NCI-H2196 (cell line): ENCODE measurements around the gene SSTR5.
A peak's percentile ranks its signal among the peaks of the same experiment; 100 is the strongest.
"Not testable (repeated sequence)": the region's sequence is repeated elsewhere in the genome, so short reads cannot be mapped to it uniquely, and the experiment has no call there.

Experiments used
- DNase-seq: peaks from one replicate; lab custom pipeline; 2025; ENCODE audit not compliant: unreplicated experiment; lab: John Stamatoyannopoulos, UW

The SSTR5 gene

DNA sequence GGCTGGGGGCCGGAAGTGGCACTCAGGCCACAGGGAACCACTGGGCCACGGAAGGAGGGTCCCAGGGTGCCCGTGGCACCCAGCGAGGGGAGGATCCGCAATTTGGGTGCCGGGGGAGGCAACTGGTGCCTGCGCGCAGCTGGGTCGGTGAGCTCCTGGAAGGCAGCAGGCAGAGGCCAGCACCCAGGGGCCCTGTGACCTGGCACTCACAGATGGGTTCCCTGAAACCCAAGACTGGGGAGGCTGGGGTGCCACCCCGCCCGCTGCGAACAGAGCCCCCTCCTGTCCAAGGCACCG lies 663 bp downstream of the SSTR5 start:
- no peak for DNase-seq

DNA sequence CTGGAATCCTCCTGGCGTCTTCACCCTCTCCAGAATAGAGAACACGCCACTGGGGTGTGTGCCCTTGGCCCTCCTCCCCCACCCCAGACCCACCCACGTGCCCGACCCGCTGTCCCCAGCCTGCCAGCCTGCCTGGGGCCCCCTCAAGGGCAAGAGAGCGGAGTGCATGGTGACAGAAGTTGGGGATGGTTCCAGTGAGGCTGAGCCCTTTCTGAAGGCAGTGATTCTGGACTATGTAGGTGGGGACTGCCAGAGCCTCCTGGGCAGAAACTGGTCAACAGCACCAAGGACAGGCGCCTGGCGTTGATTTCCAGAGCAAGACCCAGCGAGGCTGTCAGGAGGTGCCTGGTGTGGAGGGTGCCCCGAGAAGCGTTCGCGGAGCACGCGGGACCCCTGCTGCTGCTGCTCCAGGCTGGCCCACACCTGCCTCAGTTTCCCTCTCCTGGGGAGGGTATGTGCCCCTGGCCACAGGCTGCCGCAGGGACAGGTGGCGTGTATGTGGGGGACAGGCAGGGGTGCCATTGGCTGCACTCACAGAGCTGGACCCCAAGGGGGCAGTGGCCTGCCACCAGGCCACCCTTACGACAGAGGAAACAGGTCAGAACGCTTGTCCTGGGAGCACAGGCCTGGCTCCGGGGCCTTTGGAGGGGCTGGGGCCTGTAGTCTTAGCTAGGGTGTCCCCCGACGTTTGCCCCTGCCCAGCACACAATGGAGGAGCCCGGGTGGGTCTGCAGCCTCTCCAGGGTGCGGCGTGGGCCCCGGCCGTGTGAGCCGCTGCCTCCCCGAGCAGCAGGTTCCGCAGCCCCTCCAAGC lies 1.2 kb downstream of the SSTR5 start:
- DNase-seq = no peak

- DNase-seq = no peak
Measured at GRCh38 chr16:1074379-1074649, 1.8 kb downstream of the SSTR5 start.

DNA sequence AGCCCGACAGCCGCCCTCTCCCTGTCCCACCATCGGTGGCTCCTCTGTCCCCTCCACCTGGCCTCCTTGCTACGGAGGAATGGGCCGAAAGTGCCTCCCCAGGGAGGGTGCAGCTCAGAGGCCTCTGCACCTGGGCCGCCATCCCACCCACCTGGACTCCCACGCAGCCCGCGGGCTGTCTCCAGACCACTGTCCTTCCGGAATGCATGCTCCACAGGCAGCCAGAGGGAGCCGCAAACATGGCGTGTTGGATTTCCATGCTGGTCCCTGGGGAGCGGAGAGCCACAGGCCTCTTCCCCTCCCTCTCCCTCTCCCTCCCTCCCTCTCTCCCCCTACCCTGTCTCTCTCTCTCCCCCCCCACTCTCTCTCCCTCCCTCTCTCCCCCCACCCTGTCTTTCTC lies 3.0 kb downstream of the SSTR5 start:
- no peak for DNase-seq

- DNase-seq = no peak
Measured at GRCh38 chr16:1076801-1077576, 4.4 kb downstream of the SSTR5 start.

- DNase-seq = no peak
Measured at GRCh38 chr16:1077877-1078578, 5.5 kb downstream of the SSTR5 start.

GRCh38 chr16:1078579-1079021 lies 6.1 kb downstream of the SSTR5 start:
- DNase-seq = peak; percentile 92

DNA sequence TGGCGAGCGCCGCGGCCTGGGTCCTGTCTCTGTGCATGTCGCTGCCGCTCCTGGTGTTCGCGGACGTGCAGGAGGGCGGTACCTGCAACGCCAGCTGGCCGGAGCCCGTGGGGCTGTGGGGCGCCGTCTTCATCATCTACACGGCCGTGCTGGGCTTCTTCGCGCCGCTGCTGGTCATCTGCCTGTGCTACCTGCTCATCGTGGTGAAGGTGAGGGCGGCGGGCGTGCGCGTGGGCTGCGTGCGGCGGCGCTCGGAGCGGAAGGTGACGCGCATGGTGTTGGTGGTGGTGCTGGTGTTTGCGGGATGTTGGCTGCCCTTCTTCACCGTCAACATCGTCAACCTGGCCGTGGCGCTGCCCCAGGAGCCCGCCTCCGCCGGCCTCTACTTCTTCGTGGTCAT lies 6.8 kb downstream of the SSTR5 start:
- no peak for DNase-seq

- no peak for DNase-seq
Measured at GRCh38 chr16:1079786-1080525, 7.4 kb downstream of the SSTR5 start.

DNA sequence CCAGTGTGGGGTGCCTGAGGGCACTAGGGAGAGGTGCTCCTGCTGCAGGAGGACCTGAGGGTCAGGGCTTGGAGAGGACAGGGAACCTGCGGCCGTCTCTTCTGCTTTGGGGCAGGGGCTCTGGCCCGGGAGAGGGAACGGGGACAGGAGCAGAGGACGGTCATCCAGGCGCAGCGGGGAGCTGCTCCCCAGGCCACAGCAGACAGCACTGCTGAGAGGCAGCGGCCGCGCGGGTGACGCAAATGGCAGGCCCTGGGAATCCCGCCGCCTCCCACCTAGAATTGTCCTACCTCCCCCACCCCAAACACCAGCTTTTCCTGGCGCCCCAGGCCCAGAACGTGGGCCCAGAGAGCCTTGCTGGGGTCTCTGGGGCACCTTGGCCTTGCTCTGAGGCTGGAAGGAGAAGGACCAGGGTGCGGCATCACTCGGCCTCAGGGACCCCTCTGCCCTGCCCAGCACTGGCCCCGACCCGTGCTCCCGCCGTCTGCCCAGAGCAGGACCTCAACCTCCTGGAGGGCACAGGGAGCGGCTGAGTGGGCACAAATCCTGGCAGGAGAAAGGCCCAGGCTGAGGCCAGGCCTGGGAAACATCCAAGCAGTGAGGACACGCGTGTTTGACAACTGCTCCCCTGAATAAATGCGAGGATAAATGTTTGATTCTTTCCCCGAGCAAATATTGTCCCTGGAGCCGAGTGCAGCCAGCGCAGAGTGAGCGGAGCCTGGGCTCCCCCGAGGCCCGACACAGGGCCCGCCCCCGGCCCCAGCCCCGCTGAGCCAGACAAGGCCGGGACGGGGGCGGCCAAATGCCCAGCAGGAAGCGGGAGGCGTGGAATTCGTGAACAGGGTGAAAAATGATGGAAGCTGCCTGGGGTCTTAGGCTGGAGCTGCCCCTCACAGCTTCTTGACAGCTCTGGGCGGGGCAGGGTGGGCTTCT lies 8.5 kb downstream of the SSTR5 start:
- no peak for DNase-seq

DNA sequence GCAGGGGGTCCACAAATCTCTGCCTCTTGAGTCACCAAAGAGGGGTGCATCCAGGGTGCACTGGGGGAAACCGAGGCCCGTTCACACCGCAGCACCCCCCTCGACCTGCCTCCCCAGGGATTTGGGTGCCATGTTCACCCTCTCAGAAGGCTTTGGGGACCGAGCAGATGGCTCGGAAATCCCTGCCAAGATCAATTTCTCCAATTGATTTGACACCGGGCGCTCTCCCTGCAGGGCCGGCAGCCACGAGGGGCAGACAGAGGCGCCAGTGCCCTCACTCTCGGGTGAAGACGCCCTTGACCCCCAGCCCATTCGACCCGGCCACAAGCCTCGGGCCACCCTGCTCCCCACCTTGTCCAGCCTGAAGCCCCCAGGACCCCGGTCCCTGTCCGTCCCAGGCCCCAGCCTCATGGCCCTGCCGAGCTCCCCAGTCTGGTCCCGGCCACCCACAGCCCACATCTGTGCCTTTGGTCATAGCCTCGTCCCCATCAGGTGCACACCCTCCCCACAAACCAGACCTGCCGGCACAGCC lies 9.3 kb downstream of the SSTR5 start:
- DNase-seq = no peak

DNA sequence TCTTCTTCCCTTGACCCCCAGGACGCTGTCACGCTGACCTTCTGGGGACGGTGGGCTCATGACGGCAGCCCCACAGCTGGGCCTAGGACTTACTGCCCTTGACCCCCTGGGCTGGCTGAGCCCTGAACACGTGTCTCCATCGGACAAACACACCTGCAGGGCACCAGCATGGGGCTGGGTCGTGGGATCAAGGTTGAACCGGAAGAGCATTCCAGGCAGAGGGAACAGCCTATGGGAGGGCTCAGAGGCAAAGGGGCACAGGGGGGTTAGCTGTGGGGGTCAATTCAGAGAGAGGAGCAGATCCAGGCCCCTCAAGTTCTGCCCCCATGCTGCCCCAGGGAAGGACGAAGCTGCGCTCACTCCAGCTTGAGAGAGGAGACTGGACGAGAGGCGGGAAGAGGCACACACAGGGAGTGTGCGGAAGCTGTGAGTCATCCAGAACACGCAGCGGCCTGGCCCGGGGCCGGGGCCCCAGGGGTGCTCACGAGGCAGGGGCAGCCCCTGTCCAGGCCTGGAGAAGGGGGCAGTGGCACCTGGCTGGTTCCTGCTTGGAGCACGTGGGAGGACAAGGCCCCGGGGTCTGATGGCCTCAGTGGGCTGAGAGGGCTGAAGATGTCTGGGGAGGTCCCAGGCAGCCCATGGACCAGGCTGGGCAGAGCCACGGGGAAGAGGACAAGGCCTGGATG lies 9.9 kb downstream of the SSTR5 start:
- DNase-seq = peak; percentile 71

GRCh38 chr16:1082952-1083675 lies 10.6 kb downstream of the SSTR5 start:
- peak; percentile 80 for DNase-seq

GRCh38 chr16:1084971-1085370 lies 12.4 kb downstream of the SSTR5 start:
- no peak for DNase-seq

GRCh38 chr16:1086443-1086842 lies 13.9 kb downstream of the SSTR5 start:
- not testable (repeated sequence) for DNase-seq

- DNase-seq = peak; percentile 81
Measured at GRCh38 chr16:1088295-1089170, 16.0 kb downstream of the SSTR5 start.

GRCh38 chr16:1089439-1089821 lies 16.9 kb downstream of the SSTR5 start:
- no peak for DNase-seq
